HCT116 (cell line): ENCODE data around the gene COL10A1. TPM values are rescaled to one million over a fixed set of nuclear protein-coding genes. Genes with fewer than 3 reads are reported as not detected.

Experiments used
- ATAC-seq: fragments of 200-7000 bp; cut with Tn5 transposase; 2 replicates; pipeline ENCODE4 v1.9.1; 2020; ENCODE audit warnings: mild to moderate bottlenecking, moderate library complexity
- BruUV-seq: library from RNA; stranded (reverse); fragments of 400-500 nt; replicated peaks from 2 replicates; lab custom pipeline; 2021; lab: Mats Ljungman, UMichigan
- CTCF ChIA-PET: fragments of 300-600 bp; sonication (Branson Sonifier 250); formaldehyde crosslinking; loops from one replicate; lab custom pipeline; 2021; ENCODE audit warnings: antibody characterized with exemption; lab: Charles Lee
- POLR2A ChIA-PET: fragments of 300-600, 350-600 bp; sonication (Branson Sonifier 250); formaldehyde crosslinking; loops from one replicate; lab custom pipeline; 2021; ENCODE audit warnings: antibody characterized with exemption; lab: Charles Lee
- RAD21 ChIA-PET, 2 experiments: fragments of 300-600 bp; sonication (Branson Sonifier 250); formaldehyde crosslinking; loops; one replicate each; lab custom pipeline; 2023; ENCODE audit warnings: low total read pairs in 2 of 2; ENCODE audit not compliant: uncharacterized antibody in 2 of 2, unreplicated experiment in 2 of 2, low non-redundant PET in 1 of 2; lab: Charles Lee
- DNase-seq: peaks from one replicate; pipeline ENCODE4 v3.0.0-alpha.2; 2010; ENCODE audit warnings: low read depth, low spot score
- H2AFZ ChIP-seq: fragments of 200-600 bp; shearing (Covaris generic), sonication (generic); 2 replicates; pipeline ENCODE4 v1.6.1; 2017; ENCODE audit warnings: low read depth, mixed run types, mixed read lengths, antibody characterized with exemption, low read length; ENCODE audit not compliant: poor library complexity, severe bottlenecking
- H3K27ac ChIP-seq: 2 replicates; pipeline ENCODE4 v1.5.1; 2012; ENCODE audit warnings: low read depth, low read length
- H3K27me3 ChIP-seq: fragments of 200-600 bp; sonication (generic); 2 replicates; pipeline ENCODE4 v1.6.1; 2016; ENCODE audit warnings: mixed run types, low read length, mixed read lengths; ENCODE audit not compliant: insufficient read depth
- H3K36me3 ChIP-seq, 2 experiments: fragments of 200-500 bp in 1 of 2; fragments of 200-600 bp in 1 of 2; sonication (Bioruptor generic) in 1 of 2; sonication (generic) in 1 of 2; 2 replicates each; pipeline versions ENCODE4 v1.5.1 to v1.6.1; 2014 to 2016; ENCODE audit warnings: low read length in 2 of 2, inconsistent platforms in 1 of 2, mixed read lengths in 1 of 2, mixed run types in 1 of 2; ENCODE audit not compliant: insufficient read depth in 2 of 2, control insufficient read depth in 1 of 2
- H3K4me1 ChIP-seq, 2 experiments: fragments of 200-600 bp in 1 of 2; sonication (generic) in 1 of 2; 2 replicates each; pipeline versions ENCODE4 v1.5.1 to v1.6.1; 2012 to 2017; ENCODE audit warnings: low read length in 2 of 2, inconsistent platforms in 1 of 2, mild to moderate bottlenecking in 1 of 2, mixed read lengths in 1 of 2, mixed run types in 1 of 2, moderate library complexity in 1 of 2; ENCODE audit not compliant: insufficient read depth in 2 of 2, control insufficient read depth in 1 of 2
- H3K4me2 ChIP-seq: fragments of 200-600 bp; sonication (generic); 2 replicates; pipeline ENCODE4 v1.6.1; 2017; ENCODE audit warnings: mixed run types, low read length, mixed read lengths
- H3K4me3 ChIP-seq, 2 experiments: fragments of 200-600 bp in 1 of 2; sonication (generic) in 1 of 2; replicated peaks in 1 of 2; 2 replicates each; pipeline ENCODE4 v1.5.1; 2011 to 2016; ENCODE audit warnings: low read length in 2 of 2, control low read depth in 1 of 2, low read depth in 1 of 2, mild to moderate bottlenecking in 1 of 2, mixed read lengths in 1 of 2, mixed run types in 1 of 2
- H3K79me2 ChIP-seq: fragments of 200-600 bp; sonication (generic); 2 replicates; pipeline ENCODE4 v1.6.1; 2017; ENCODE audit warnings: mild to moderate bottlenecking, mixed run types, low read length, moderate library complexity, mixed read lengths; ENCODE audit not compliant: insufficient read depth
- H3K9ac ChIP-seq: fragments of 200-600 bp; sonication (generic); 2 replicates; pipeline ENCODE4 v1.6.1; 2016; ENCODE audit warnings: low read length, mixed read lengths
- H3K9me2 ChIP-seq: fragments of 200-600 bp; sonication (generic), shearing (Covaris generic); 2 replicates; pipeline ENCODE4 v1.6.1; 2017; ENCODE audit warnings: mixed run types, mild to moderate bottlenecking, moderate library complexity; ENCODE audit not compliant: insufficient read depth
- H3K9me3 ChIP-seq, 2 experiments: fragments of 200-500 bp in 1 of 2; fragments of 200-600 bp in 1 of 2; sonication (Bioruptor generic) in 1 of 2; sonication (generic) in 1 of 2; 2 replicates each; pipeline ENCODE4 v1.6.1; 2014 to 2017; ENCODE audit warnings: low read length in 2 of 2, mixed read lengths in 2 of 2, inconsistent platforms in 1 of 2, low read depth in 1 of 2, mild to moderate bottlenecking in 1 of 2, mixed run types in 1 of 2, moderate library complexity in 1 of 2; ENCODE audit not compliant: control insufficient read depth in 1 of 2, insufficient read depth in 1 of 2
- H4K20me1 ChIP-seq: fragments of 200-600 bp; sonication (generic), shearing (Covaris generic); 2 replicates; pipeline ENCODE4 v1.6.1; 2017; ENCODE audit warnings: mixed run types, mild to moderate bottlenecking, moderate library complexity; ENCODE audit not compliant: insufficient read depth
- CBX3 ChIP-seq: IDR thresholded peaks from 2 replicates; pipeline ENCODE4 v1.6.1; 2012; ENCODE audit warnings: low read depth
- CEBPB ChIP-seq: IDR thresholded peaks from 2 replicates; pipeline ENCODE4 v1.6.1; 2012; ENCODE audit warnings: low read depth
- CTCF ChIP-seq, 3 experiments: fragments of 200-600 bp in 1 of 3; sonication (generic) in 1 of 3; IDR thresholded peaks in 2 of 3; conservative IDR thresholded peaks in 1 of 3; 2 replicates each; pipeline ENCODE4 v1.5.1; 2012 to 2017; ENCODE audit warnings: low read depth in 2 of 3, low read length in 2 of 3, antibody characterized with exemption in 1 of 3, borderline replicate concordance in 1 of 3, control low read depth in 1 of 3, mild to moderate bottlenecking in 1 of 3, mixed read lengths in 1 of 3, mixed run types in 1 of 3, moderate library complexity in 1 of 3; ENCODE audit not compliant: insufficient read depth in 1 of 3
- EGR1 ChIP-seq: IDR thresholded peaks from 2 replicates; pipeline ENCODE4 v1.6.1; 2012; ENCODE audit warnings: low read depth
- ELF1 ChIP-seq: IDR thresholded peaks from 2 replicates; pipeline ENCODE4 v1.6.1; 2012; ENCODE audit warnings: low read depth, borderline replicate concordance
- EZH2phosphoT487 ChIP-seq: fragments of 200-600 bp; IDR thresholded peaks from 2 replicates; pipeline ENCODE4 v1.6.1; 2018; ENCODE audit warnings: antibody characterized with exemption, borderline replicate concordance
- FOSL1 ChIP-seq: IDR thresholded peaks from 2 replicates; pipeline ENCODE4 v1.6.1; 2012; ENCODE audit warnings: low read depth
- JUND ChIP-seq: IDR thresholded peaks from 2 replicates; pipeline ENCODE4 v1.6.1; 2012
- MAX ChIP-seq: IDR thresholded peaks from 2 replicates; pipeline ENCODE4 v1.6.1; 2012
- POLR2A ChIP-seq: IDR thresholded peaks from 2 replicates; pipeline ENCODE4 v1.7.0; 2011; ENCODE audit warnings: borderline replicate concordance; ENCODE audit not compliant: insufficient read depth, insufficient read length; ENCODE audit errors: extremely low read depth
- SP1 ChIP-seq: IDR thresholded peaks from 2 replicates; pipeline ENCODE4 v1.6.1; 2012; ENCODE audit warnings: low read depth
- SRF ChIP-seq: IDR thresholded peaks from 2 replicates; pipeline ENCODE4 v1.6.1; 2012; ENCODE audit warnings: low read depth
- TCF7L2 ChIP-seq: IDR thresholded peaks from 2 replicates; pipeline ENCODE4 v1.7.0; 2011; ENCODE audit warnings: borderline replicate concordance, inconsistent platforms; ENCODE audit not compliant: insufficient read depth, insufficient read length; ENCODE audit errors: extremely low read depth
- ZFX ChIP-seq: fragments of 450-650 bp; IDR thresholded peaks from 2 replicates; pipeline ENCODE4 v1.6.1; 2017
- intact Hi-C: fragments of 100-400 bp; cut with micrococcal nuclease; formaldehyde crosslinking; loops from 2 replicates; pipeline ENCODE4 v1.10.0; 2022
- total RNA-seq: library from RNA; stranded (reverse); gene quantifications from one replicate; pipeline ENCODE4 v1.2.1, GENCODE V29; 2021; ENCODE audit not compliant: unreplicated experiment

Gene COL10A1
- total RNA-seq, 1 experiment from 2014 or later = not detected

GRCh38 chr6:116084284-116084683 lies 41.6 kb downstream of the COL10A1 start:
- POLR2A ChIA-PET = no interaction called here
- H4K20me1 ChIP-seq = no peaks in the 10 kb centered on the region

GRCh38 chr6:116083052-116083451 lies 42.9 kb downstream of the COL10A1 start:
- intact Hi-C loops = no loop called here
- no peaks in the 10 kb centered on the region for H3K79me2 ChIP-seq
- H3K4me3 ChIP-seq = no peak overlapping the region
- H3K9me2 ChIP-seq = no peaks in the 10 kb centered on the region
- H3K9ac ChIP-seq = no peak overlapping the region
- no peaks in the 10 kb centered on the region for H4K20me1 ChIP-seq
- ChIA-PET POLR2A (no interaction called here), RAD21 (no interaction called here), CTCF (no interaction called here)
- no peaks in the 10 kb centered on the region for H3K9me3 ChIP-seq
- no peak for ATAC-seq
- no peak overlapping the region for H3K27ac ChIP-seq
- DNase-seq = no peak
- H3K27me3 ChIP-seq = no peaks in the 10 kb centered on the region
- no peaks in the 10 kb centered on the region for H3K4me1 ChIP-seq
- H3K36me3 ChIP-seq = no peaks in the 10 kb centered on the region
- H2AFZ ChIP-seq = no peak overlapping the region
- BruUV-seq = no TSS peak
- H3K4me2 ChIP-seq = no peak overlapping the region
- no peak for TF ChIP-seq SP1
- TF ChIP-seq FOSL1 = no peak

More at GRCh38 chr6:116084284-116084683, 41.6 kb downstream of the COL10A1 start:
- RAD21 ChIA-PET = no interaction called here
- no peaks in the 10 kb centered on the region for H3K4me1 ChIP-seq
- H2AFZ ChIP-seq = no peak overlapping the region
- DNase-seq (no peak), ATAC-seq (no peak)
- intact Hi-C loops = no loop called here
- BruUV-seq = no TSS peak
- CTCF ChIA-PET = interaction anchor here (1.1 kb wide), 1 partner anchor 13 kb away, joined by 4 read pairs; no protein-coding TSS in a partner anchor
- no peak overlapping the region for H3K4me3 ChIP-seq
- H3K9ac ChIP-seq = no peak overlapping the region
- no peak overlapping the region for H3K27ac ChIP-seq
- no peaks in the 10 kb centered on the region for H3K36me3 ChIP-seq
- H3K79me2 ChIP-seq = no peaks in the 10 kb centered on the region
- H3K9me2 ChIP-seq = no peaks in the 10 kb centered on the region
- TF ChIP-seq SP1 = no peak
- no peak for TF ChIP-seq FOSL1
- TF ChIP-seq, all 23 proteins: peak for 0
- no peaks in the 10 kb centered on the region for H3K27me3 ChIP-seq
- no peaks in the 10 kb centered on the region for H3K9me3 ChIP-seq
- H3K4me2 ChIP-seq = no peak overlapping the region

GRCh38 chr6:116078945-116079344 lies 47.0 kb downstream of the COL10A1 start:
- RAD21 ChIA-PET = no interaction called here
- Histone ChIP-seq H3K27ac (no peak overlapping the region), H4K20me1 (no peaks in the 10 kb centered on the region), H3K9ac (no peak overlapping the region), H2AFZ (no peak overlapping the region), H3K4me1 (peaks cover 3 to 10% of the 10 kb centered on the region in 2 experiments), H3K9me3 (no peaks in the 10 kb centered on the region), H3K27me3 (no peaks in the 10 kb centered on the region), H3K79me2 (no peaks in the 10 kb centered on the region), H3K4me3 (no peak overlapping the region), H3K9me2 (no peaks in the 10 kb centered on the region), H3K36me3 (no peaks in the 10 kb centered on the region), H3K4me2 (no peak overlapping the region)
- intact Hi-C loops = no loop called here
- no peak for ATAC-seq
- no TSS peak for BruUV-seq
- POLR2A ChIA-PET = no interaction called here
- CTCF ChIA-PET = interaction anchor here (0.6 kb wide), 1 partner anchor 18 kb away, joined by 3 read pairs; no protein-coding TSS in a partner anchor
- DNase-seq = no peak
- no peak for TF ChIP-seq SRF
- TF ChIP-seq MAX = no peak
- TF ChIP-seq ZFX = no peak
- no peak for TF ChIP-seq CTCF (IDR thresholded peaks at IDR 0.05 in 2 of 3, conservative IDR thresholded peaks at IDR 0.05 in 1 of 3; ENCODE audit: borderline replicate concordance in 1 of 3, insufficient read depth in 1 of 3, low read depth in 2 of 3, low read length in 2 of 3)
- no peak for TF ChIP-seq FOSL1
- no peak for TF ChIP-seq CEBPB
- TF ChIP-seq POLR2A = no peak
- TF ChIP-seq ELF1 = no peak
- TF ChIP-seq CBX3 = no peak
- TF ChIP-seq EZH2phosphoT487 = no peak
- TF ChIP-seq JUND = no peak
- no peak for TF ChIP-seq EGR1
- no peak for TF ChIP-seq TCF7L2
